NCI-H345 (cell line): ENCODE data around the gene RAPGEF2.

Experiments used
- DNase-seq: peaks from one replicate; lab custom pipeline; 2025; lab: John Stamatoyannopoulos, UW

The RAPGEF2 gene

GRCh38 chr4:159197260-159197884 is 94.5 kb downstream of the RAPGEF2 start:
- DNase-seq = no peak

GRCh38 chr4:159197885-159198269 is 95.0 kb downstream of the RAPGEF2 start:
- no peak for DNase-seq

- no peak for DNase-seq
Measured at GRCh38 chr4:159199826-159200225, 96.9 kb downstream of the RAPGEF2 start.

- peak; percentile 69 for DNase-seq
Measured at GRCh38 chr4:159201168-159201567, 98.3 kb downstream of the RAPGEF2 start.

- DNase-seq = no peak
Measured at GRCh38 chr4:159204566-159204965, 101.7 kb downstream of the RAPGEF2 start.

- DNase-seq = no peak
Measured at GRCh38 chr4:159205466-159205865, 102.6 kb downstream of the RAPGEF2 start.

- no peak for DNase-seq
Measured at GRCh38 chr4:159206427-159206871, 103.6 kb downstream of the RAPGEF2 start.

GRCh38 chr4:159209249-159209648 is 106.4 kb downstream of the RAPGEF2 start:
- no peak for DNase-seq

GRCh38 chr4:159210975-159211374 is 108.1 kb downstream of the RAPGEF2 start:
- no peak for DNase-seq

- no peak for DNase-seq
Measured at GRCh38 chr4:159212675-159213293, 109.9 kb downstream of the RAPGEF2 start.

- DNase-seq = peak; percentile 51
Measured at GRCh38 chr4:159216834-159217233, 114.0 kb downstream of the RAPGEF2 start.

GRCh38 chr4:159219862-159220261 is 117.0 kb downstream of the RAPGEF2 start:
- DNase-seq = no peak

GRCh38 chr4:159220353-159220752 is 117.5 kb downstream of the RAPGEF2 start:
- no peak for DNase-seq

GRCh38 chr4:159221280-159221679 is 118.4 kb downstream of the RAPGEF2 start:
- DNase-seq = no peak

- no peak for DNase-seq
Measured at GRCh38 chr4:159222043-159222552, 119.2 kb downstream of the RAPGEF2 start.

GRCh38 chr4:159224408-159224807 is 121.5 kb downstream of the RAPGEF2 start:
- no peak for DNase-seq

GRCh38 chr4:159227378-159227777 is 124.5 kb downstream of the RAPGEF2 start:
- DNase-seq = peak; percentile 83

GRCh38 chr4:159227984-159228383 is 125.1 kb downstream of the RAPGEF2 start:
- DNase-seq = peak; percentile 28

- no peak for DNase-seq
Measured at GRCh38 chr4:159229164-159229563, 126.3 kb downstream of the RAPGEF2 start.

- DNase-seq = no peak
Measured at GRCh38 chr4:159232465-159233106, 129.7 kb downstream of the RAPGEF2 start.

- DNase-seq = no peak
Measured at GRCh38 chr4:159235779-159236368, 133.0 kb downstream of the RAPGEF2 start.

GRCh38 chr4:159237975-159238374 is 135.1 kb downstream of the RAPGEF2 start:
- DNase-seq = no peak

GRCh38 chr4:159238631-159239030 is 135.8 kb downstream of the RAPGEF2 start:
- DNase-seq = no peak
